Right lobe of liver (tissue), 4 donors: ENCODE data around the gene ATG9B.

ENCODE experiments used
- CTCF ChIP-seq, 4 donors: fragments of 200-600 bp in 3 of 4; fragments of 450-650 bp in 1 of 4; IDR thresholded peaks; one replicate each; pipeline versions ENCODE4 v1.5.1 to v1.8.0; 2016 to 2022; ENCODE audit warnings: antibody characterized with exemption in 4 of 4, mild to moderate bottlenecking in 2 of 4
- POLR2A ChIP-seq: fragments of 450-650 bp; IDR thresholded peaks from one replicate; pipeline ENCODE4 v1.6.1; 2017; ENCODE audit warnings: antibody characterized with exemption, mild to moderate bottlenecking
- donor health status: DM: no; HTN: no; CAD: no.
- donor health status: DM: no; HTN: no; CAD: no.
- donor health status: DM: no; HTN: yes; CAD: no.

- TF ChIP-seq CTCF (IDR thresholded peaks at IDR 0.05) (no peak), POLR2A (no peak)
These were observed 10.4 kb downstream of the ATG9B start for GRCh38 chr7:151013733-151014497.
